Peyer's patch (tissue), 4 donors: ENCODE data around the gene USP34.
A peak's percentile ranks its signal among the peaks of the same experiment; 100 is the strongest.

ENCODE experiments used
- POLR2A ChIP-seq, 2 donors: fragments of 450-650 bp; IDR thresholded peaks; one replicate each; pipeline ENCODE4 v1.5.1; 2017; ENCODE audit warnings: antibody characterized with exemption in 2 of 2, mild to moderate bottlenecking in 2 of 2, moderate library complexity in 2 of 2
- TF ChIP-seq, protein P1 (sequence below), 6 experiments: fragments of 450-650 bp in 4 of 6; fragments of 200-600 bp in 2 of 6; sonication (generic) in 1 of 6; IDR thresholded peaks; one replicate each; pipeline ENCODE4 v1.5.1; 2017 to 2019; ENCODE audit warnings: antibody characterized with exemption in 6 of 6, mild to moderate bottlenecking in 3 of 6, moderate library complexity in 1 of 6

- TF ChIP-seq, protein P1, sequence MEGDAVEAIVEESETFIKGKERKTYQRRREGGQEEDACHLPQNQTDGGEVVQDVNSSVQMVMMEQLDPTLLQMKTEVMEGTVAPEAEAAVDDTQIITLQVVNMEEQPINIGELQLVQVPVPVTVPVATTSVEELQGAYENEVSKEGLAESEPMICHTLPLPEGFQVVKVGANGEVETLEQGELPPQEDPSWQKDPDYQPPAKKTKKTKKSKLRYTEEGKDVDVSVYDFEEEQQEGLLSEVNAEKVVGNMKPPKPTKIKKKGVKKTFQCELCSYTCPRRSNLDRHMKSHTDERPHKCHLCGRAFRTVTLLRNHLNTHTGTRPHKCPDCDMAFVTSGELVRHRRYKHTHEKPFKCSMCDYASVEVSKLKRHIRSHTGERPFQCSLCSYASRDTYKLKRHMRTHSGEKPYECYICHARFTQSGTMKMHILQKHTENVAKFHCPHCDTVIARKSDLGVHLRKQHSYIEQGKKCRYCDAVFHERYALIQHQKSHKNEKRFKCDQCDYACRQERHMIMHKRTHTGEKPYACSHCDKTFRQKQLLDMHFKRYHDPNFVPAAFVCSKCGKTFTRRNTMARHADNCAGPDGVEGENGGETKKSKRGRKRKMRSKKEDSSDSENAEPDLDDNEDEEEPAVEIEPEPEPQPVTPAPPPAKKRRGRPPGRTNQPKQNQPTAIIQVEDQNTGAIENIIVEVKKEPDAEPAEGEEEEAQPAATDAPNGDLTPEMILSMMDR (IDR thresholded peaks at IDR 0.05) = peak in 2 of 6 experiments; percentile 6 to 26
- TF ChIP-seq POLR2A (IDR thresholded peaks at IDR 0.05) = no peak
Measured at GRCh38 chr2:61368687-61369665, 101.9 kb downstream of the USP34 start.
